IPS-18c (cell line): Measurements from ENCODE around the gene DBNDD1.
"Not testable (repeated sequence)": the region's sequence is repeated elsewhere in the genome, so short reads cannot be mapped to it uniquely, and the experiment has no call there.

Experiments
- H3K4me3 ChIP-seq: 2 replicates; pipeline ENCODE4 v1.7.0; 2013; ENCODE audit warnings: low read depth, mild to moderate bottlenecking, low read length, moderate library complexity; ENCODE audit not compliant: insufficient read depth
- H3K9me3 ChIP-seq: one replicate; pipeline ENCODE4 v1.6.1; 2013; ENCODE audit warnings: mild to moderate bottlenecking, low read length, moderate library complexity; ENCODE audit not compliant: control insufficient read depth, insufficient read depth

Gene DBNDD1

GRCh38 chr16:90018652-90019542 is at the start of gene DBNDD1:
TSS of gene DBNDD1 (minus strand) at chr16:90019456. CDS start at chr16:90019341, 115 bp downstream.
- H3K4me3 ChIP-seq: peak within 1 kb of the TSS; percentile 73

GRCh38 chr16:90061437-90061836 is 42.2 kb upstream of the DBNDD1 start:
- Histone ChIP-seq H3K4me3 (no peak overlapping the region), H3K9me3 (no peaks in the 10 kb centered on the region)

More at GRCh38 chr16:90018652-90019542, at the start of gene DBNDD1:
- H3K9me3 ChIP-seq: peaks cover 2% of the 10 kb centered on the region

- Histone ChIP-seq H3K4me3 (no peak overlapping the region), H3K9me3 (peaks cover 9% of the 10 kb centered on the region)
Observed at GRCh38 chr16:90057738-90058173, 38.5 kb upstream of the DBNDD1 start.

GRCh38 chr16:90056521-90056920 is 37.3 kb upstream of the DBNDD1 start:
- not testable (repeated sequence) for H3K4me3 ChIP-seq, H3K9me3 ChIP-seq

GRCh38 chr16:90055371-90055770 is 36.1 kb upstream of the DBNDD1 start:
- Histone ChIP-seq H3K4me3 (no peak overlapping the region), H3K9me3 (peaks cover 9% of the 10 kb centered on the region)

GRCh38 chr16:90054554-90054953 is 35.3 kb upstream of the DBNDD1 start:
- no peak overlapping the region for H3K4me3 ChIP-seq

GRCh38 chr16:90053902-90054500 is 34.7 kb upstream of the DBNDD1 start:
- peaks cover 9% of the 10 kb centered on the region for H3K9me3 ChIP-seq
- H3K4me3 ChIP-seq: no peak overlapping the region

More at GRCh38 chr16:90054554-90054953, 35.3 kb upstream of the DBNDD1 start:
- H3K9me3 ChIP-seq: peaks cover 9% of the 10 kb centered on the region

- no peak overlapping the region for H3K4me3 ChIP-seq
- H3K9me3 ChIP-seq: peaks cover 9% of the 10 kb centered on the region
Observed at GRCh38 chr16:90050969-90051368, 31.7 kb upstream of the DBNDD1 start.

- Histone ChIP-seq H3K9me3 (no peaks in the 10 kb centered on the region), H3K4me3 (no peak overlapping the region)
Observed at GRCh38 chr16:90048737-90049330, 29.6 kb upstream of the DBNDD1 start.

- Histone ChIP-seq H3K9me3 (no peaks in the 10 kb centered on the region), H3K4me3 (no peak overlapping the region; the same call in 1 of the 2 replicates)
Observed at GRCh38 chr16:90048347-90048722, 29.1 kb upstream of the DBNDD1 start.

GRCh38 chr16:90047714-90048346 is 28.6 kb upstream of the DBNDD1 start:
- H3K4me3 ChIP-seq: peak overlapping the region; percentile 65; the same call in 1 of the 2 replicates
- no peaks in the 10 kb centered on the region for H3K9me3 ChIP-seq

GRCh38 chr16:90046971-90047713 is 27.9 kb upstream of the DBNDD1 start:
- Histone ChIP-seq H3K4me3 (peak overlapping the region; percentile 65), H3K9me3 (no peaks in the 10 kb centered on the region)

GRCh38 chr16:90046122-90046970 is 27.1 kb upstream of the DBNDD1 start:
- Histone ChIP-seq H3K4me3 (peak overlapping the region; percentile 65; the same call in 1 of the 2 replicates), H3K9me3 (no peaks in the 10 kb centered on the region)

- Histone ChIP-seq H3K9me3 (no peaks in the 10 kb centered on the region), H3K4me3 (no peak overlapping the region)
Observed at GRCh38 chr16:90044111-90044551, 24.9 kb upstream of the DBNDD1 start.

- Histone ChIP-seq H3K9me3 (no peaks in the 10 kb centered on the region), H3K4me3 (no peak overlapping the region)
Observed at GRCh38 chr16:90043526-90043925, 24.3 kb upstream of the DBNDD1 start.

GRCh38 chr16:90042946-90043514 is 23.8 kb upstream of the DBNDD1 start:
- H3K4me3 ChIP-seq: no peak overlapping the region
- H3K9me3 ChIP-seq: no peaks in the 10 kb centered on the region
